GM18526 (cell line): ENCODE measurements around the gene MRTO4.

Experiments used
- POLR2A ChIP-seq: IDR thresholded peaks from 3 replicates; pipeline ENCODE4 v1.6.1; 2011; ENCODE audit not compliant: insufficient read length; ENCODE audit errors: extremely low read depth

The MRTO4 gene

DNA sequence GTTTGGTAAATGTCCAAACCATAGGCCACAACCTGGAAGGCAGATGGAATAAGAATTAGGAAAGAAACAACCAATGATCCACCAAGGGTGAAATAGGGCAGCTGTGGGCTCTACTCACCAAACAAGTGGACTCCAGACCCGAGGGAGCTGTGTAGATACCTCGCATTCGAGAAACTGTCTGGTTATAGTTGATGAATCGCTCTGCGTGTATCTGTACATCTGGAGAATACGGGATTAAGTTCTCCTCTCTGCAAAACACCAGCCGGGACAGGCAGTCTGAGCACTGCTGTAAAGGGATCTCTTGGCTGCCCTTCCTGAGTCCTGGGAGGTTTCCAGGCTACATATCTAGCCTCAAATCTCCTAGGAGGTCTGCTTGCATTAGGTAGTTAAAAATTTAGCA, 32.2 kb upstream of the MRTO4 start:
- no peak for TF ChIP-seq POLR2A

DNA sequence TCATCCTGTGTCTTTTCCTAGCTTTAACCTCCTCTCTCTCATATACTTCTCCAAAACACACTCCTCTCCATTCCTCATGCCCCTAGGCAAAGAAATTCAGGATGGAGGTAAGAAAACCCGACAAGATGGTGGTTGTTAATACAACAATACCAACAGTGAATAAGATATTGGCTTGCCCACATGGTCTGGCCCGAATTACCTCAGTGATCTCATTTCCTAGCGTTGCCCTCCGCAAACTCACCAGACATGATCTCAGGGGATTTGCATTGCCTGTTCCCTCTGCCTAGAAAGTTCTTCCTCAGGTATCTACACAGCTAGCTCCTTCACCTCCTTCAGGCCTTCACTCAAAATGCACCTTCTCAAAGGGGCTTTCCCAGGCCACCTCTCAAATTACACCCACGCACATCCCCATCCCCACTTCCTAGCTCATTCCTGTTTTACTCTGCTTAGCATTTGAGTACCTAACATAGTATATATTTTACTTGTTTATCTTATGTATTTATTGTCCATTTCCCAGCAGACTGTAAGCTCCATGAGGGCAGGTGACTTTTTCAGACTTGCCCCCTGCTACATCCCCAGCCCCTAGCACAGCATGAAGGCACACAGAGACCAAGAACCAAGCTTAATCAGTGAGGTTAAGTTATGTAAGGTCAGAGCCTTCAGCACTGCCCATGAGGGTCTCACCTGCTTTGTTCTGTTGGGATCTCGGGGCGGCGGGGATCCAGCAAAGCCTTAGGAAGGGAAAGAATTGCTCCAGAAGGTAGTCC, 31.3 kb upstream of the MRTO4 start:
- TF ChIP-seq POLR2A = no peak

- TF ChIP-seq POLR2A = no peak
Observed at GRCh38 chr1:19220991-19221390, 30.6 kb upstream of the MRTO4 start.

GRCh38 chr1:19222573-19222972, 29.0 kb upstream of the MRTO4 start:
- TF ChIP-seq POLR2A = no peak

DNA sequence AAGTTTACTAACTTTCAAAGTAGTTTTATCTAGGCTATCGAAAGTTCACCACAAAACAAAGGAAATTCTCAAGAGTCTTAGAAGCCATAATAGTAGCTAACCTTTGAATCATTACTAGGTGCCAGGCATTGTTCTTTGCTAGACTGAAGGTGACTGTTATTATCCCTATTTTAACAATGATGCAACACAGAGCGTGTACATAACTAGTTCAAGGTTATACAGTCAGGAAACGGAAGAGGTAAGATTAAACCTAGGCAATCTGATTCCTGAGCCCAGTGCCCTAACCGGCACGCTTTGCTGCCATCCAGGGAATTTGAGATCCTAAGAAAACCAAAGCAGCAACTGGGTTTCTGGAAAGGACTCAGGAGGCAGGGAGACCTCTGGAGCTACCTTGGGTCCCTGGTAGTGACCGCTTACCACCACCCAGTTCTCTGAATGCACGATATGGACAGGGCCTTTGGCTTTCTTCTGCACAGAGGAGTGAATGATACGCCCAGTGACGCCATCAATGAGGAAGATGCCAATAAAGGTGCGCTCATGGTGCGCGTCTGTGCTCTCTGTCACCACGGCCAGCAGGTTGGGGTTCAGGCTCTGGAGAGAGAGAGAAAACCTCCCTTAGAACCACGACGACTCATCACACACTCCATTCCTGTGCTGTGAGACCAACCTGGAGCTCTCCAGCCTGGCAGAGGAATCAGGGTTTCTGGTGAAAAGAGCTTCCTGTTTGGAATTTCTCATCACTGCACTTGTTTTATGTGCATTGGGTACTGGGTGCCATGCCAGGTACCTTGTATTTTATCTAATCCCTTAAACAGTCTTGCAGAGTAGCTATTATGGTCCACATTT, 28.4 kb upstream of the MRTO4 start:
- TF ChIP-seq POLR2A = no peak

DNA sequence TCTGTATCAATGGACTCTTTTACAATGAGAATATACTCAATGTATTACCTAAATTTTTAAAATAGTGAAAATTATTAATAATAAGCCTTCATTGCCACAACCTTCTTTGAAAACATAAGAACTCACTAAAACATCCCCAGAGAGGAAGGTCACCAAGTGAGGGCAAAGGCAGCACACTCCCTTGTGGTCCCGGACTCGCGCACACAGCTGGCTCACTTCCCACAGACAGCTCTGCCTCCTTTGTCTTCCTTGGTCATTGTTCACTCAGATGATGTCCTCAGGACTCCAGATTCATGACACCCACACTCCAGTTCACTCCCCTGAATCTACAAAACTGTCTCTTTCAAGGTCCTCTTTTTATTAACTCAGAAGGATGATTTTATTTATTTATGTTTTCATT, 22.4 kb upstream of the MRTO4 start:
- no peak for TF ChIP-seq POLR2A

DNA sequence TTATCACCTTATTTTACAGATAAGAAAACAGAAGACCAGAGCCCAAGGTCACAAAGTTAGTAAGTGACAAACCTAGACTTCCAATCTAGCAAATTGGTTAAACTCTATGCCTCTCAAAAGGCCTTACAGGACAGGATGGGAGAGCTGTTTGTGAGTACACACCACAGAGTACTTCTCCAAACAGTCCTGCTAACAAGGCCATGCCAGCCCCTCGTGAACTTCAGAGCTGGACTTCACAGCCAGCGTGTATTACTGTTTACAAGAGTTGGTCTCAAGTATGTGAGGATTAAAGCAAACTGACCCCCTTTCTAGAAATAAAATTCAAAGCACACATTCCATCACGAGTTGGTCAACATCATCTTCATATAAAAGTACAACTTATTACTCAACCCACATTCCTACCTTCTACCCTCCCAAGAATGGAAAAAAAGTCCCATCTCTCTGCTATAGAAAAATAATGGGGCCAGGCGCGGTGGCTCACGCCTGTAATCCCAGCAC, 21.7 kb upstream of the MRTO4 start:
- no peak for TF ChIP-seq POLR2A

DNA sequence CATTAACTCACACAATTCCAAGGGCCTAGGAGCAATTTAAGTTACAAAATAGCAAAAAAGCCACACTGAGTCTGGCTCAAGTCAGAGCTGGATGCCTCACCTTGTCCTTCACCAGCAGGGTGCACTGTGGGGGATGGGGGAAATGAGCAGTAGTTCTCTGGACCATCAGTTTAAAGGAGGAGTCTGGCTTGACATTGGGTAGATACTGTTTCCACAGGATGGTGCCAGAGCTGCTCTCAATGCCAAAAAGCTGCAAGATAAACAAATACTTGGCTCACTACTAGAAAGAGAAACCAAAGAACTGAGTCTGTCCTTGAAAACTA, 19.1 kb upstream of the MRTO4 start:
- TF ChIP-seq POLR2A = no peak

- TF ChIP-seq POLR2A = no peak
Observed at GRCh38 chr1:19234224-19234623, 17.4 kb upstream of the MRTO4 start.

DNA sequence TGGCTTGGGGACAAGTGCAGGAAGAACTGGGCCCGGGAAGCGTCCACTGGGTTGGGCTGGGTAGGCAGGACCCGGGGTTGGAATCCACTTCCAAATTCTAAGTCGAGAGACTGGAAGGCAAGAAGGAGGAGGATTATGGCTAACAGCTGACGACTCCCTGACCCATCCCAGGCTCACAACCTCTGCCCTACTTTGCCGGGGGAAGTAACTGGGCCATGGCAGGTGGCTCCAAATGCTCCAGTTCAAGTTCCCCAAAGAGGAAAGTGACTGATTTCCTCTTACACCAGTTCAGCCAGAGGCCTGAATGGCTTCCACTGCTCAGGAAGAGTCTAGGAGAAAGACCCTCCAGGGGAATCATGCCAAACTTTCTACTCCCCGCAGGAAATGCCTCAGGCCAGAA, 11.7 kb upstream of the MRTO4 start:
- no peak for TF ChIP-seq POLR2A

- TF ChIP-seq POLR2A = no peak
Observed at GRCh38 chr1:19240673-19241538, 10.7 kb upstream of the MRTO4 start.

DNA sequence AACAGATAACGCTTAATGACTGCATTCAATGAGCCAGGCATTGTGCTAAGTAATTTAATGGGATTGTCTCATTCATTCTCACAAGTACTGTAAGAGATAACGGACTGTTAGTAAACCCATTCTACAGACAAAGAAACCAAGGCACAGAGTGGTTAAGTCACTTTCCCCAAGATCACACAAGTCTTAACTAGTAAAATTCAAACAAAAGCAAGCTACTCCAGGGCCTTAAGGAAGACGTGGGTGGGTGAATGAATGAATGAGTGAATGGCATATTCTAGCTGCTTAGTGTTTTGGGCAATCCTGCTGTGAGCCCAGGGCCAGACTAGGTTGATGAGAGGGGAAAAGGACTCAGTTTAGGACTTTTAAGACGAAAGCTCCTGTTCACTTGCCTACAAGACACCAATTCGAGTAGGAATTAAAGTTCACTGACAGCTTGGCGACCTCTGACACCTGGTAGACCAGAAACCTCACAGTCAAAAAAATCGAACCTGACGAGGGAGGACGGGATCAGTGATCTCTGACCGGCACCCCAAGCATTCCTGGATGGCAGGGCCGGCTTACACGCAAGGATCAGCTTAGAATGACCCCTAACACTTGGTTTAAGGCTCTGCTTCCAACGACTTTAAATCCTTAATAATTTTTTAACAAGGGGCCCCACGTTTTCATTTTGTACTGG, 838 bp upstream of the MRTO4 start:
- TF ChIP-seq POLR2A = no peak

DNA sequence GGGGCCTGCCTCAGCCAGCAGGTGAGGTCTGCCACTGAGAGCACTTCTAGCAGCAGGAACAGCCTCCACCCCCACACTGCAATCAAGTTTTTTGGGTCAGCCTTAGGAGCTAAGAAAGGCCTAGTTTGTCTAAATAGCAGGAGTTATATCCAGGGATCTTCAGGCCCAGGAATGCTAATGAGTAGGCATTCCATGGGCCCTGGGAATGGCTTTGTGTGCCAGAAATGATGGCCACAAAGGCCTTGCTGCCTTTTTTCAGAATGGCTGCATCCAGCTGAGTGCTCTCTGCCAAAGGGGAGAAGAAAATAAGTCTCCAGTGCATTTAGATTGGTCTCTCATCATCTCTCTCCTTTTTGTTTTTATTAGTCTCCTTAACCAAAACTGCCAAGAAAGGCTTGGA, 2.8 kb downstream of the MRTO4 start:
- TF ChIP-seq POLR2A = no peak

- TF ChIP-seq POLR2A = no peak
Observed at GRCh38 chr1:19255288-19255687, 3.7 kb downstream of the MRTO4 start.
